ENCODE results near the gene ACOT2. TPM values are rescaled to one million over a fixed set of nuclear protein-coding genes. Genes with fewer than 3 reads are reported as not detected.

ACOT2 gene
- polyA plus RNA-seq, 1 of the 3 experiments (the other 2 are of a cell fraction) = 46.7 TPM

- no peak overlapping the region for H2AFZ ChIP-seq (ENCODE audit: low read depth)
- TF ChIP-seq, protein P1, sequence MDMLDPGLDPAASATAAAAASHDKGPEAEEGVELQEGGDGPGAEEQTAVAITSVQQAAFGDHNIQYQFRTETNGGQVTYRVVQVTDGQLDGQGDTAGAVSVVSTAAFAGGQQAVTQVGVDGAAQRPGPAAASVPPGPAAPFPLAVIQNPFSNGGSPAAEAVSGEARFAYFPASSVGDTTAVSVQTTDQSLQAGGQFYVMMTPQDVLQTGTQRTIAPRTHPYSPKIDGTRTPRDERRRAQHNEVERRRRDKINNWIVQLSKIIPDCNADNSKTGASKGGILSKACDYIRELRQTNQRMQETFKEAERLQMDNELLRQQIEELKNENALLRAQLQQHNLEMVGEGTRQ (IDR thresholded peaks at IDR 0.05; ENCODE audit: borderline replicate concordance, low read depth, low read length) = no peak
- TF ChIP-seq GATA2 (CRISPR knock-in tag; IDR thresholded peaks at IDR 0.05) (no peak), USF1 (IDR thresholded peaks at IDR 0.05; ENCODE audit: borderline replicate concordance, low read depth) (no peak), IRF3 (IDR thresholded peaks at IDR 0.05; ENCODE audit: low read depth, low read length) (no peak), NRF1 (IDR thresholded peaks at IDR 0.05; ENCODE audit: low read depth, low read length) (no peak), TCF12 (IDR thresholded peaks at IDR 0.05) (no peak), TAF1 (IDR thresholded peaks at IDR 0.05; ENCODE audit: borderline replicate concordance, low read depth, low read length) (no peak), GABPA (IDR thresholded peaks at IDR 0.05; ENCODE audit: low read depth) (no peak), MXI1 (IDR thresholded peaks at IDR 0.05; ENCODE audit: low read depth, low read length) (no peak), FOXJ3 (CRISPR knock-in tag; IDR thresholded peaks at IDR 0.05) (no peak)
- TF ChIP-seq, protein P2, sequence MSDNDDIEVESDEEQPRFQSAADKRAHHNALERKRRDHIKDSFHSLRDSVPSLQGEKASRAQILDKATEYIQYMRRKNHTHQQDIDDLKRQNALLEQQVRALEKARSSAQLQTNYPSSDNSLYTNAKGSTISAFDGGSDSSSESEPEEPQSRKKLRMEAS (IDR thresholded peaks at IDR 0.05; ENCODE audit: low read depth) = no peak
- H4K20me1 ChIP-seq (ENCODE audit: insufficient read depth) = no peaks in the 10 kb centered on the region
- H3F3A ChIP-seq (replicated peaks; ENCODE audit: insufficient read depth) = no peaks in the 10 kb centered on the region
- 85% methylated on average over 1 of the region's 1 CpG for WGBS (ENCODE audit: low lambda C conversion rate)
- H3K9ac ChIP-seq = no peak overlapping the region
- no peaks in the 10 kb centered on the region for H3K9me2 ChIP-seq
- no peaks in the 10 kb centered on the region for H3K9me3 ChIP-seq
- H3K4me1 ChIP-seq (ENCODE audit: control insufficient read depth in 1 of 2, insufficient read depth in 2 of 2, low read depth in 1 of 2, low read length in 1 of 2) = no peaks in the 10 kb centered on the region
- no peak overlapping the region for H3K4me3 ChIP-seq (ENCODE audit: low read depth in 2 of 2, low read length in 1 of 2)
- H3K27me3 ChIP-seq (ENCODE audit: insufficient read depth) = no peaks in the 10 kb centered on the region
- no peak overlapping the region for H3K27ac ChIP-seq (ENCODE audit: low read depth in 2 of 2, low read length in 1 of 2)
- POLR2A ChIA-PET = no interaction called here
- CTCF ChIA-PET = no interaction called here
- no peaks in the 10 kb centered on the region for H3K79me2 ChIP-seq (ENCODE audit: insufficient read depth)
- DNase-seq = no peak
- no peaks in the 10 kb centered on the region for H3K36me3 ChIP-seq (replicated peaks in 1 of 2; ENCODE audit: control insufficient read depth in 1 of 2, insufficient read depth in 2 of 2, low read length in 1 of 2)
- no peak overlapping the region for H3K4me2 ChIP-seq
Observed at GRCh38 chr14:73607241-73607640, 38.2 kb downstream of the ACOT2 start.

- CTCF ChIA-PET = no interaction called here
- Histone ChIP-seq H2AFZ (ENCODE audit: low read depth) (no peak overlapping the region), H3K79me2 (ENCODE audit: insufficient read depth) (no peaks in the 10 kb centered on the region), H3F3A (replicated peaks; ENCODE audit: insufficient read depth) (peaks cover 11% of the 10 kb centered on the region), H3K9me3 (no peaks in the 10 kb centered on the region), H3K9me2 (no peaks in the 10 kb centered on the region), H3K4me3 (ENCODE audit: low read depth in 2 of 2, low read length in 1 of 2) (no peak overlapping the region), H3K4me1 (ENCODE audit: control insufficient read depth in 1 of 2, insufficient read depth in 2 of 2, low read depth in 1 of 2, low read length in 1 of 2) (no peaks in the 10 kb centered on the region), H3K36me3 (replicated peaks in 1 of 2; ENCODE audit: control insufficient read depth in 1 of 2, insufficient read depth in 2 of 2, low read length in 1 of 2) (no peaks in the 10 kb centered on the region), H3K4me2 (no peak overlapping the region), H3K27me3 (ENCODE audit: insufficient read depth) (no peaks in the 10 kb centered on the region), H4K20me1 (ENCODE audit: insufficient read depth) (no peaks in the 10 kb centered on the region), H3K9ac (no peak overlapping the region), H3K27ac (ENCODE audit: low read depth in 2 of 2, low read length in 1 of 2) (no peak overlapping the region)
- POLR2A ChIA-PET = no interaction called here
- TF ChIP-seq YY1 (IDR thresholded peaks at IDR 0.05; ENCODE audit: low read depth) (no peak), TAF1 (IDR thresholded peaks at IDR 0.05; ENCODE audit: borderline replicate concordance, low read depth, low read length) (no peak), USF1 (IDR thresholded peaks at IDR 0.05; ENCODE audit: borderline replicate concordance, low read depth) (0 out of 2 replicates have a peak, but pooled peaks have one; percentile 28)
- TF ChIP-seq, protein P3, sequence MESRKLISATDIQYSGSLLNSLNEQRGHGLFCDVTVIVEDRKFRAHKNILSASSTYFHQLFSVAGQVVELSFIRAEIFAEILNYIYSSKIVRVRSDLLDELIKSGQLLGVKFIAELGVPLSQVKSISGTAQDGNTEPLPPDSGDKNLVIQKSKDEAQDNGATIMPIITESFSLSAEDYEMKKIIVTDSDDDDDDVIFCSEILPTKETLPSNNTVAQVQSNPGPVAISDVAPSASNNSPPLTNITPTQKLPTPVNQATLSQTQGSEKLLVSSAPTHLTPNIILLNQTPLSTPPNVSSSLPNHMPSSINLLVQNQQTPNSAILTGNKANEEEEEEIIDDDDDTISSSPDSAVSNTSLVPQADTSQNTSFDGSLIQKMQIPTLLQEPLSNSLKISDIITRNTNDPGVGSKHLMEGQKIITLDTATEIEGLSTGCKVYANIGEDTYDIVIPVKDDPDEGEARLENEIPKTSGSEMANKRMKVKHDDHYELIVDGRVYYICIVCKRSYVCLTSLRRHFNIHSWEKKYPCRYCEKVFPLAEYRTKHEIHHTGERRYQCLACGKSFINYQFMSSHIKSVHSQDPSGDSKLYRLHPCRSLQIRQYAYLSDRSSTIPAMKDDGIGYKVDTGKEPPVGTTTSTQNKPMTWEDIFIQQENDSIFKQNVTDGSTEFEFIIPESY (IDR thresholded peaks at IDR 0.05; ENCODE audit: borderline replicate concordance, low read depth) = no peak
- 73% methylated on average over 2 of the region's 2 CpGs for WGBS (ENCODE audit: low lambda C conversion rate)
- no peak for DNase-seq
Observed at GRCh38 chr14:73610687-73611086, 41.7 kb downstream of the ACOT2 start.

Measured in SK-N-SH (cell line).